K562 (cell line): Measurements from ENCODE around the gene ITGB5. TPM values are rescaled to one million over a fixed set of nuclear protein-coding genes. Genes with fewer than 3 reads are reported as not detected.
A peak's percentile ranks its signal among the peaks of the same experiment; 100 is the strongest.

Experiments
- CBX2 ChIP-seq: fragments of 200-600 bp; sonication (generic); IDR thresholded peaks from one replicate; pipeline ENCODE4 v1.6.1; 2012; ENCODE audit warnings: mild to moderate bottlenecking, low read length, inconsistent platforms; ENCODE audit not compliant: insufficient read depth, poor library complexity, severe bottlenecking
- ETS1 ChIP-seq: conservative IDR thresholded peaks from 2 replicates; pipeline ENCODE4 v1.6.1; 2011; ENCODE audit warnings: low read depth, mild to moderate bottlenecking, low read length; ENCODE audit not compliant: control insufficient read depth
- HEY1 ChIP-seq: fragments of 250-450 bp; sonication (Bioruptor Pico); IDR thresholded peaks from 2 replicates; pipeline ENCODE4 v1.5.0; 2020; ENCODE audit warnings: mild to moderate bottlenecking, moderate library complexity, borderline replicate concordance
- KLF13 ChIP-seq: fragments of 450-650 bp; IDR thresholded peaks from 2 replicates; pipeline ENCODE4 v1.6.1; 2016; ENCODE audit warnings: missing genetic modification characterization, low read depth, mild to moderate bottlenecking, missing compliant biosample characterization, moderate library complexity, borderline replicate concordance
- REST ChIP-seq, 2 experiments: fragments of 450-650 bp; formaldehyde crosslinking in 1 of 2; IDR thresholded peaks; 2 replicates each; pipeline versions ENCODE4 v1.4.0 to v1.6.1; 2014 to 2020; ENCODE audit warnings: mild to moderate bottlenecking in 2 of 2, borderline replicate concordance in 1 of 2, low read depth in 1 of 2
- RNF219 ChIP-seq: fragments of 250-450 bp; sonication (Bioruptor Pico); IDR thresholded peaks from 2 replicates; pipeline ENCODE4 v1.5.0; 2022; ENCODE audit warnings: mild to moderate bottlenecking
- SRSF3 ChIP-seq: fragments of 200-400 bp; formaldehyde crosslinking; IDR thresholded peaks from 2 replicates; pipeline ENCODE4 v1.6.1; 2016; ENCODE audit warnings: mild to moderate bottlenecking, low read length, moderate library complexity; ENCODE audit not compliant: insufficient read depth
- TCFL5 ChIP-seq: fragments of 250-450 bp; sonication (Bioruptor Pico); conservative IDR thresholded peaks from 2 replicates; pipeline ENCODE4 v1.6.1; 2021; ENCODE audit warnings: mild to moderate bottlenecking, moderate library complexity, matching md5 sums
- polyA plus RNA-seq, 8 experiments: library from polyadenylated mRNA; depleted of rRNA in 4 of 8; stranded (reverse) in 5 of 8; unstranded in 3 of 8; fragments of >200 nt; fragmentation: Nextera tagmentation in 2 of 8; fragmentation: Illumina TruSeq in 1 of 8; extraction: Ambion mirVana in 2 of 8; extraction: Trizol in 1 of 8; gene quantifications; 2 replicates each; pipeline versions ENCODE4 v1.2.1 to v1.2.3, GENCODE V29; 2011 to 2014; ENCODE audit warnings: inconsistent platforms in 1 of 8, missing spikeins in 1 of 8
- total RNA-seq, 7 experiments: library from RNA; depleted of rRNA in 6 of 7; stranded (reverse); fragments of >200 nt in 6 of 7; fragmentation: Illumina TruSeq in 2 of 7; extraction: Trizol in 2 of 7; gene quantifications; 2 replicates each; pipeline versions ENCODE4 v1.2.1 to v1.2.3, GENCODE V29; 2011 to 2021; ENCODE audit warnings: low replicate concordance in 1 of 7

Gene ITGB5
- total and polyA plus RNA-seq, 9 of the 15 experiments (the other 6 are each of a cell fraction or from before 2014, with no cell fraction given): 1.7 to 46.8 (median 9.9) TPM

- TF ChIP-seq SRSF3: no peak
- TF ChIP-seq REST (IDR thresholded peaks at IDR 0.05; ENCODE audit: borderline replicate concordance): no peak
- no peak for TF ChIP-seq REST (CRISPR knock-in tag; IDR thresholded peaks at IDR 0.05; ENCODE audit: low read depth)
- no peak for TF ChIP-seq RNF219
- TF ChIP-seq KLF13 (tag): no peak
- TF ChIP-seq ETS1: peak; percentile 72
- no peak for TF ChIP-seq HEY1
- TF ChIP-seq TCFL5 (CRISPR knock-in tag): no peak
- TF ChIP-seq CBX2: no peak
Measured at GRCh38 chr3:124878561-124879336, 8.4 kb downstream of the ITGB5 start (continued).
